Hindlimb muscle (tissue), 1 donor: Measurements from ENCODE around the gene KIF3B. TPM values are rescaled to one million over a fixed set of nuclear protein-coding genes. Genes with fewer than 3 reads are reported as not detected.
"Not testable (repeated sequence)": the region's sequence is repeated elsewhere in the genome, so short reads cannot be mapped to it uniquely, and the experiment has no call there.

Experiments used
- DNase-seq: peaks from one replicate; pipeline ENCODE4 v3.0.0-alpha.2; 2013
- polyA plus RNA-seq: library from polyadenylated mRNA; unstranded; fragments of 120-200 nt; gene quantifications from one replicate; pipeline ENCODE4 v1.2.1, GENCODE V29; 2013; ENCODE audit not compliant: insufficient read length

Gene KIF3B
- polyA plus RNA-seq, 1 donor: 11.0 TPM

DNA sequence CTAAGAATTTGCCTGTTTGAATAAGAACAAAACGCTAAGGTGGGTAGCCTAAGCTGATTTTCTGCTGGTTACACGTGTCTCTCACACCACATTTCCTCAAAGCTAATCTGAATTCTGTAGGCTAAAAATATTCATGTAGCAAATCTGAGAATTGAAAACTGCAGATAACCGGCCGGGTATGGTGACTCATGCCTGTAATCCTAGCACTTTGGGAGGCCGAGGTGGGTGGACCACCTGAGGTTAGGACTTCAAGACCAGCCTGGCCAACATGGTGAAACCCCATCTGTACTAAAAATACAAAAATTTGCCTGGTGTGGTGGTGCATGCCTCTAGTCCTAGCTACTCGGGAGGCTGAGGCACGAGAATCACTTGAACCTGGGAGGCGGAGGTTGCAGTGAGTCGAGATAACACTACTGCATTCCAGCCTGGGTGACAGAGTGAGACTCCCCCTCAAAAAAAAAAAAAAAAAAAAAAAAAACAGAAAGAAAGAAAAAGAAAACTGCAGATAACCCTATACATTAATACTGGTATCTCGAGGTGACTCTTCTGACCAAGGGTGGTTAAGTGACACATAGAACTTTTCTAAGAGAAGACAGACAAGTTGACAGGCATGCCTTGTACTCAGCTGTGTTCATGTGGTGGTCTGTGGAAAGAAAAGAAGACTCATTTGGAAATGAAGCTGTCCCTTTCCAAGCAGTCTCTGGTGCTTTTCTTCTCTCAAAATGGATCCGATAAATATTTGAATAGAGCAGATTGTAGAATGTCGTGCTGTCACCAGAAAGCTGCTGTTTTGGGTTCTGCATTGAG is 55.9 kb downstream of the KIF3B start:
- no peak for DNase-seq

DNA sequence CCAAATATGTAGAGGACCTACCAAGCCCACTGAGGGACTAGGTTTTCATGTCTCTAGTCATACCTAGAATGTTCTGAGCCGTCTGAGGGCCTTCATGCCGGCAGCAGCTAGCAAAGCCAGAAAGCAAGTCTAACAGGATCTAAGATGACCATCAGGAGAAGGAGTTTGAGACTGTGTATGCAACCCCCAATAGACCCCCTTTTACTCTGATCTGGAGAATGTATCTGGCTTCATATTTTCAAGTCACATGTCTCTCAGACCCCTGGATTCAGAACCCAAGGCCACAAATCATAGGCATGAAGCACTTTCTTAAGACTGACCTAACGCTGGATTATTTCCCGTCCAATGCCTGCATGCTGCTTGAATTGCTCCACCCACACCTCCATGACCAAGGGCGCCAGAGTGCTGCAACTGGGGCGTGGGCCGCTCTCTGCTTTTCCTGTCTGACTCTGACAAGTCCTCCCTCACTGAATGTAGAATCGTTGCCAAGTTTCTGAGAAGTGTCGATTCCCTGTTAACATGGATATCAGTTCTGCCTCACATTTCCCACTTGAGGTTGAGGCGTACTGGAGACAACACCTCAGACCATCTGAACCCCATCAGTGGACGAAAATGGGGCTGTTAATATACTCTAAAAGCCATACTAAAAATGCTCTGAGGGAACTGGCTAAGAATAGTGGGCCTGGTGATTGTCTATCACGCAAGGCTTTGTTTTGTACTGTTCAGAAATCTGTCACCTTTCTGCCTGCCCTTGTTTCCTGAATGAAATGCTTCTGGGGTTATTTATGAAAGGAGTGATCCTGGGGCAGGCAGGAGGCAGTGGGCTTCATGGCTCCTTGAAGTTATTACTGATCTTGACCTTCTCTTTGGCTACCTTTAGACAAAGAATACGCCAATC is 56.8 kb downstream of the KIF3B start:
- DNase-seq: no peak

DNA sequence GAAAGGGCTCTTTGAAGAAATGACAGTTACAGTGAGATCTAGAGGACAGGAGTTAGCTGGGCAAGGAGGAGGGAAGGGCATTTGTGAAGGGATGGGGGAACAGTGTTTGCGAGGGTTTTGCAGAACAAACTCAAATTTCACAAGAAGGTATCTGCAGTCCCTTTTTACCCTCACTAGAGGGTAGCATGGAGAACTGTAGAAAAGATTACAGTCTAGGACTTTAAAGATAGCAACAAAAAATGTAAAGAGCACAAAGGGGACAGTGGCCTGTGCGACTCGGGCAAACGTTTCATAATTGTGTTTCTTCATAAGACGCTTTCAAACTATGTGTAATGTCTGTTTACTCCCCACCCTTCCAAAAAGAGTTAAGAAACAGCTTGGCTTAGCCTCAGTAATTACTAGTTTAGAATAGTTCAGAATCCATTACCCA is 59.5 kb downstream of the KIF3B start:
- DNase-seq: no peak

- no peak for DNase-seq
Observed at GRCh38 chr20:32337937-32338661, 60.6 kb downstream of the KIF3B start.

GRCh38 chr20:32338665-32339064 is 61.2 kb downstream of the KIF3B start:
- DNase-seq: no peak

DNA sequence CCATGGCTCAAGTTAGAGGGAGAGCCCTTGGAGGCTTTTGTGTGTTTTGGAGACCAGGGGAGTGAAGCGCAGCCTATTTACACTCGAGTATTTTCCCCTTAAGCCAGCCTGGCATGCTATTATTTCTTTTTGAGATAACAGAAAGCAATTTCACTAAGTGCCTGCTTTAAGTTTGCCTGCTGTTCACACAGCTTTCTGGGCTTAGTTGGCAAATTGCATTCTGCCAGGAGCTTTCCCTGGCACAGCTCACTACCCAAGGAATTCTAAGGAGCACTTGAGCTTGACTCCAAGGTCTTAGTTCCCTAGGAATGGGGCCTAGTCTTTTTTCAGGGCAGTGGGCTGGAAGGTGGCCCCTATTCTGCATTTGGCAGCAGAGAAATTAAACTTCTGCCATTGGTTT is 61.7 kb downstream of the KIF3B start:
- DNase-seq: no peak

DNA sequence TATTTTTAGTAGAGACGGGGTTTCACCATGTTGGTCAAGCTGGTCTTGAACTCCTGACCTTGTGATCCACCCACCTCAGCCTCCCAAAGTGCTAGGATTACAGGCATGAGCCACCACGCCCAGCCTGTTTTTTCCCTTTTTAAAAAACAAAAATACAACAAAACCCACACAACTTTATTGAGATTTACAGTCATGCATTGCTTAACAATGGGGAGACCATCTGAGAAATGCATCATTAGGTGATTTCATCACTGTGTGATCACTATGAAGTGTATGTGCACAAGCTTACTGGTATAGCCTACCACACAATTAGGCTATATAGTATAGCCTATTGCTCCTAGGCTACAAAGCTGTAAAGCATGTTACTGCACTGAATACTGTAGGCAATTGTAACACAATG is 63.6 kb downstream of the KIF3B start:
- DNase-seq: not testable (repeated sequence)

GRCh38 chr20:32343439-32343838 is 66.0 kb downstream of the KIF3B start:
- DNase-seq: no peak

DNA sequence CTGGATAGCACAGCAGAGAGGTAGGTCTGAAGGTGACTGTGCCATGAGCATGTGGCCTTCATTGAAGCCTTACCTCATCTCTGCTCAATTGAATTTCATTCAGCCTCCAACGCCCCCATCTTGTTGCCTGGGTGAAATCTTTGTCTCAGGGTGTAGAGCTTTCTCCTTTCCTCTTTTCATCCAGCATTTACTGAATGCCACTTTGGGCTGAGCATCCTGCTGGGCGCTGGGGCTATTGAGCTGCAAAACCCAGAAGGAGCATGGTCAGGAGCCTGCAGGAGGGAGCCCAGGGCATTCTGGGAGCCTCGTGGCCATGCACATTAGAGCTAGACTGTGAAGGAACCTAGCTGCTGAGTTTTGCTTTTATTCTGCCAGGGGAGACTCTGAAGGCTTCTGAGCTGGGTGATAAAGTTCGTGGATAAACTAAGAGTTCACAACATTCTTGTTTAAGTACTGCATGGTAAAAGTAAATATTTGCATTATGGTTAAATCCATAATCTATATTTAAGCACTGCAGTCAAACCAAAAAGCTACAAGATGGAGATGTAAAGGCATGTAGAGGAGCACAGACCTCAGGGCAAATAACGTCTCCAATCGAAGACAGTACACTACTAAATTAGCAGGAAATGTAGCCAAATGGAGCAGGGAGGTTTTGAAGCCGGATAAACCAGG is 67.5 kb downstream of the KIF3B start:
- no peak for DNase-seq

- DNase-seq: no peak
Observed at GRCh38 chr20:32348207-32348606, 70.8 kb downstream of the KIF3B start.

GRCh38 chr20:32350421-32350820 is 73.0 kb downstream of the KIF3B start:
- no peak for DNase-seq

- DNase-seq: no peak
Observed at GRCh38 chr20:32352121-32352720, 74.8 kb downstream of the KIF3B start.

DNA sequence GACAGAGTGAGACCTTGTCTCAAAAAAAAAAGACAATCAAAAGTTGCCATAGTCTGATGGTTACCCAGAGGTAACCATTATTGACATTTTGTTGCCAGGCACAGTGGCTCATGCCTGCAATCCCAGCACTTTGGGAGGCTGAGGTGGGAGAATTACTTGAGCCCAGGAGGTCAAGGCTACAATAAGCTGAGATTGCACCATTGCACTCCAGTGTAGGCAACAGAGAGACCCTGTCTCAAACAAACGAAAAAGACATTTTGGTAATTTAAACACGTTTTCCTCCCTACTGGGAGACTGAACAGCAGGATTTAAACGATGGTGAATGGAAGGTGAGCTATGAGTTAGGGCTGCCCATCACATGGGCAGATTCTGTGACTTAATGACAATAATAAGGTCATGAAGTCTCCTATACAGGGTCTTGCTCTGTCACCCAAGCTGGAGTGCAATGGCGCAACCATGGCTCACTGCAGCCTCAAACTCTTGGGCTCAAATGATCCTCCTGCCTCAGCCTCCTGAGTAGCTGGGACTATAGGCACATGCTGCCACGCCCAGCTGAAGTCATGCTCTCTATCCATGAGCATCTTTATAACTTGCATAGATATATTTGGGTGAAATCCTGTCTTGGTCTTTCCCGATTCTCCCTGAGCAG is 76.5 kb downstream of the KIF3B start:
- DNase-seq: no peak

DNA sequence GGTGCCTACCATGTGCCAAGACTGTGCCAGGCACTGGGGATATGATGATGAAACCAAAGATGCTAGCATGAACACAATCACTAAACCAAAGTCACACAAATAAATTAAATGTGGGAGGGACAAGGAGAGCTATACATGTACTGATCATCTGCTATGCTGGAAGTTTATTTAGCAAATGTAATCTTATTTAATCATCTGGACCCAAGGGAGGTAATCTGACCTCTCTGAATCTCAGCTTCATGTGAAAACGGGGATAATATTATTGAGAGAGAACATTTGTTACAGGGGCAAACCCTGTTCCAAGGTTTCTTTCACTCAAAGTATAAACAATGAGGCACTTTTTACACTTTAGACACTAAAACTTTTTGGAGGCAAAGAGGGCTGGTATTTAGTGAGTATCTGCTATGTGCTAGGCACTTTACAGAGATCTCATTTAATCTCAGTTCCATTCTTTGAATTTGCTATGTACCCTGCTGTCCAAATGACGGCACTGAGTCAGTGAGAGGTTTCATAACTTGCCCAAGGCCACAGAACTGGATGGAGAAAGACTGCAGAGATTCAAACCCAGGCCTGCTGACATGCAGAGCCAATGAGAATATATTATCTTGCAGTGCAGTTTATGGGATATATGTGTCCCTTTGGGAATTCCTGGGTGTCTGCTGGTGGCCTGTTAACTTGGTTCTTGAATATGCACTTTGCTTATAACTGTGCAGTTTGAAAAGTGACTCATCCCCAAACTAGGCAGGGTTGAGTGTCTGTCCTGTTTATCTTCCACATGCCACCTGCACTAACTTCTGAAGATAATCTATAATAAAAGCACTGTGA is 77.4 kb downstream of the KIF3B start:
- no peak for DNase-seq

GRCh38 chr20:32355417-32355841 is 78.0 kb downstream of the KIF3B start:
- DNase-seq: no peak

DNA sequence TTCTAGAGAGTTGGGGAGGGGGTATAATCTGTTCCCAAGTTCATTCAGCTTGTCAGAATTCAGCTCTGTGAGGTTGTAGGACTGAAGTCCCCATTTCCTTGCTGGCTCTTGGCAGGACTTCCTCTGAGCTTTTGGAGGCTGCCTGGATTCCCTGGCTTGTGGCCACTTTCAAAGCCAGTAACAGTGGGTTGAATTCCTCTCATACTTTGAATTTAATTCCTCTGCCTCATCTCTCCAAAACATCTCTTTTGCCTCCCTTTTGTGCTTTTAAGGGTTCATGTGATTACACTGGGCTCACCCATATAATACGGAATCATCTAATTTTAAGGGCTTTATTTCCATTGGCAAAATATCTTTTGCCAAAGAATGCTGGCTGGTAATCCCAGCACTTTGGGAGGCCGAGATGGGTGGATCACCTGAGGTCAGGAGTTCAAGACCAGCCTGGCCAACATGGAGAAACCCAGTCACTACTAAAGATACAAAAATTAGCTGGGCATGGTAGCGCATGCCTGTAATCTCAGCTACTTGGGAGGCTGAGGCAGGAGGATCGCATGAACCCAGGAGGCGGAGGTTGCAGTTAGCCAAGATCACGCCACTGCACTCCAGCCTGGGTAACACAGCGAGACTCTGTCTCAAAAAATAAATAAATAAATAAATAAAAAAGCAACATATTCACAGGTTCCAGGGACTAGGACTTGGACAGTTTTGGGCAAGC is 78.6 kb downstream of the KIF3B start:
- not testable (repeated sequence) for DNase-seq

- DNase-seq: no peak
Observed at GRCh38 chr20:32356622-32357374, 79.3 kb downstream of the KIF3B start.

- no peak for DNase-seq
Observed at GRCh38 chr20:32357375-32357868, 80.0 kb downstream of the KIF3B start.
